Skeletal muscle satellite cell (primary cell): ENCODE results near the gene TMEM131.

Experiments used
- H3K27me3 ChIP-seq: 2 replicates; pipeline ENCODE4 v1.7.0; 2013; ENCODE audit warnings: low read length; ENCODE audit not compliant: control insufficient read depth, insufficient read depth
- H3K36me3 ChIP-seq: 2 replicates; pipeline ENCODE4 v1.7.0; 2013; ENCODE audit warnings: mild to moderate bottlenecking, control low read depth, low read length; ENCODE audit not compliant: insufficient read depth
- H3K4me1 ChIP-seq: 2 replicates; pipeline ENCODE4 v1.7.0; 2013; ENCODE audit warnings: low read length; ENCODE audit not compliant: control insufficient read depth, insufficient read depth
- H3K4me2 ChIP-seq: 2 replicates; pipeline ENCODE4 v1.7.0; 2013; ENCODE audit warnings: mild to moderate bottlenecking, low read length
- H3K4me3 ChIP-seq: 2 replicates; pipeline ENCODE4 v1.7.0; 2013; ENCODE audit warnings: low read length
- H3K9ac ChIP-seq: 2 replicates; pipeline ENCODE4 v1.7.0; 2013; ENCODE audit warnings: mild to moderate bottlenecking, low read depth, low read length, moderate library complexity
- H3K9me3 ChIP-seq: replicated peaks from 2 replicates; pipeline ENCODE4 v1.7.0; 2013; ENCODE audit warnings: mild to moderate bottlenecking, control low read depth, low read length

TMEM131 gene

DNA sequence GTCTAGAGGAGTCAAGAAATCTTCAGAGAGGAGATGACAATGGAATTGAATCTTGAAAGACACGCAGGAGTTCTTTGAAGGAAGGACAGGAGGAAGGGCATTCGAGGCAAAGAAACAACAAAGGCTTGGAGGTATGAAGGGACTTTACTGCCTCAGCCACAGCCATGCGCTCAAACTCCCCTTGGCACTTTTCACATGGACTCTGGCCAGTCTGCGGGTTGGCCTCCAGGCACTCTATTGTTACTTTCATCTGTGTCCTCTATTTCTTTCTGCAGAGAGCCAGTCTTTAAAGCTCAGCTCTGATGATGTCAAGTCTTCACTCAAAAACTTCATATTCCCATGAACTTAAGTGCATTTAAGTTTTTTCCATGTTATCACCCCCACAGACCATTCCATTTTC, 186.9 kb downstream of the TMEM131 start:
- Histone ChIP-seq H3K27me3 (no peaks in the 10 kb centered on the region), H3K9ac (no peak overlapping the region), H3K4me1 (no peaks in the 10 kb centered on the region), H3K9me3 (no peaks in the 10 kb centered on the region), H3K4me3 (no peak overlapping the region), H3K4me2 (no peak overlapping the region), H3K36me3 (peaks cover 41% of the 10 kb centered on the region)

DNA sequence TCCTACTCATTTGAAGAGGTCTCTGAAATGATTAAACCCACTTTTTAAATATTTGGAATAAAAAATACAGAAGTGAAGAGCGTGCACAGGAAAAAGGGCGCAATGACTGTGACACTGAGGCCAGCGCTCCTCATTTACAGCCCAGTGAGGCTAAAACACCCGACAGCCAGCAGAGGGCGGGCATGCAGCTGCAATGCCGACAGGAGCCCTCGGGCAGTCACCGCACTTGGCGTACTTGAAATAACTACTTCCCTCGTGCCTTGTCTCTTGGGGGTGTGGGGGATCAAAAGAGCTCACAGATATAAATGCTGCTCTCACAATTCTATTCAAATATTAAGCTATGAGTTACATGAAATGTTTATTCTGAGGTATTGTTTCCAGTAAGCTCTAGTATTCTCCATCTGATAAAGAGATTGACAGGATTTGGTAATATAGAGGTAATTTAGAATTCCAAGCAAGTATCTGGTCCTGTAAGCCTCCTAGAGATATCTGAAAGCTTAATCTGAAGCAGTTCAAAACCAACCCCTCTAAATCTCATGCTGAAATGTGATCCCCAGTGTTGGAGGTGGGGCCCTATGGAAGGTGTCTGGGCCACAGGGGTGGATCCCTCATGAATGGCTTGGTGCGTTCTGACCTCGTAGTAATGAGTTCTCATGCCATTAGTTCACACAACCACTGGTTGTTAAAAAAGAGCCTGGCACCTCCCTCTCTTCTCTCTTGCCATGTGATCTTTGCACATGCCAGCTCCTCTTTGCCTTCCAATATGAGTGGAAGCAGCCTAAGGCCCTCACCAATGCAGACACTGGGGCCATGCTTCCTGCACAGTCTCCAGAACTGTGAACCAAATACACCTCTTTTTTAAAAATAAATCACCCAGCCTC, 188.8 kb downstream of the TMEM131 start:
- Histone ChIP-seq H3K27me3 (no peaks in the 10 kb centered on the region), H3K4me1 (no peaks in the 10 kb centered on the region), H3K9ac (no peak overlapping the region), H3K4me3 (no peak overlapping the region), H3K9me3 (no peaks in the 10 kb centered on the region), H3K4me2 (no peak overlapping the region), H3K36me3 (peaks cover 25% of the 10 kb centered on the region)

DNA sequence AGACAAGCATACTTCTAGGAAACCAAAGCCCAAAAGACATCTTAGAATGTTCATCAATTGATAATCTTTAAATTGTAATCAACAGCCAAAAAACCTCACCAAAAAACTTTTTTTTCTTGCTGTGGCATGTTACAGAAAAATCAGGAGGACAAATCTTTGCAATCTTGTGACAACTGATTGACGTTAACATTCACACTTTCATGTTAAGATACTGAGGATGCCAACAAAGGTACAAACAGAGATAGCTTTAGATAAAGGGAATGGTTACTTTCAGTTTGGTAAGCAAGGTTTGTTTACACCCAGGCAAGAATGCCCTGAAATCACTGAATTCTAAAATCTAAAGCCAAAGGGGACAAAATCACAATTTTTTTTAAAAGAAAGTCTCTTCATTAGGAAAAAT, 190.0 kb downstream of the TMEM131 start:
- H3K9me3 ChIP-seq: no peaks in the 10 kb centered on the region
- no peak overlapping the region for H3K4me2 ChIP-seq
- H3K4me1 ChIP-seq: no peaks in the 10 kb centered on the region
- H3K4me3 ChIP-seq: no peak overlapping the region
- peaks cover 24% of the 10 kb centered on the region for H3K36me3 ChIP-seq
- H3K9ac ChIP-seq: no peak overlapping the region
- H3K27me3 ChIP-seq: no peaks in the 10 kb centered on the region

DNA sequence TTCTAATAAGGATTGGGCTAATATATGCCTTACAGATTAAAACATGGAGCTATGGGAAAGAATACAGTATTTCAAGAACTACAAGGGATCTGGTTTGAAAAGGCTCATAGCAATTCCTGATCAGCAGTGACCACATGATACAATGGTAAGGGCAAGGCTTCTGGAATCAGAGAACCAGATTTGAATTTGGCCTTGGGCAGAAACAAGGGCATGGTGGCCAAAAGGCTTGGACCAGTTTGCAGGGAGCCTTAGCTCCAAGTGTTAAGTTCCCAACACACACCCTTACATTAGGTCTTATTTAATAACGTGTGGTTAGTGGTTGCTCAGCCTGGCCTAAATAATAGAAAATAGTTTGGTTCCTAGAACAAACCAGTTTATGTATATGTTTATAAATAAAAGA, 194.7 kb downstream of the TMEM131 start:
- no peaks in the 10 kb centered on the region for H3K27me3 ChIP-seq
- no peak overlapping the region for H3K4me2 ChIP-seq
- H3K36me3 ChIP-seq: peaks cover 26% of the 10 kb centered on the region
- H3K9me3 ChIP-seq: no peaks in the 10 kb centered on the region
- H3K4me3 ChIP-seq: no peak overlapping the region
- no peaks in the 10 kb centered on the region for H3K4me1 ChIP-seq
- no peak overlapping the region for H3K9ac ChIP-seq

DNA sequence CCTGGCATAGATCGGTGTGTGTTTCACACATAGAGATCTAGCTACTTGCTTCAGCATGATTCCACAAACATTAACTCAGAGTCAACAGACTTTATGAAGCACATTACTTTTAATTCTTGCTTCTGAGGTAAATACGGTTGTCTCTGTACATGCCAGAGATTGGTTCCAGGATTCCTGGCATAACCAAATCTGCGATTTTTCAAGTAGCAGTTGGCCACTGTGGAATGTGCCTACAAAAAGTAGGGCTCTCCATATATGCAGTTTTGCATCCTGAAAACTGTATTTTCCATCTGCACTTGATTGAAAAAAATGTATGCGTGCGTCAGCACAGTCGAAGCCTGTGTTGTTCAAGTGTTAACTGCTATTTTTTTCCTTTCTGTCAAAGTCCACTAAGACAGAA, 197.3 kb downstream of the TMEM131 start:
- no peaks in the 10 kb centered on the region for H3K9me3 ChIP-seq
- H3K4me3 ChIP-seq: no peak overlapping the region
- H3K4me1 ChIP-seq: no peaks in the 10 kb centered on the region
- no peak overlapping the region for H3K9ac ChIP-seq
- no peak overlapping the region for H3K4me2 ChIP-seq
- H3K27me3 ChIP-seq: no peaks in the 10 kb centered on the region
- peaks cover 28% of the 10 kb centered on the region for H3K36me3 ChIP-seq

DNA sequence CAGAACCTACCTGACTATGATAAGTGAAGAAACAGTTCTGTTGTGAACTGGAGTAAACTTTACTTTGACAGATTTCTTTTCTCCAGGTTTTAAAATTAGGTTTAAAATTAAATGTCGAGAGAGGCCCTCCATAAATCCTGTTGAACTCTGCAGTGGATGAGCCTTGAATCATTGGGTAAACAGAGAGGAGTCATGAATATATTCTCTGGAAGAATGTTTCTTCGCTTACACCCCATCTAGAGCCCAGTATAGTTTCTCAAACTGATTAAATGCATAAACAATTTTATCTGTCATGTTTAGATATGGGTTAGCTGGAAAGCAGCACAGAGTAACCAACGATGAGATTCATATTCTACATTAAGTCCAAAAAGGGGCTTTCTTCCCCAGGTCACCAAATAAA, 198.4 kb downstream of the TMEM131 start:
- H3K4me3 ChIP-seq: no peak overlapping the region
- no peaks in the 10 kb centered on the region for H3K27me3 ChIP-seq
- H3K9ac ChIP-seq: no peak overlapping the region
- peaks cover 39% of the 10 kb centered on the region for H3K36me3 ChIP-seq
- no peaks in the 10 kb centered on the region for H3K4me1 ChIP-seq
- no peak overlapping the region for H3K4me2 ChIP-seq
- H3K9me3 ChIP-seq: no peaks in the 10 kb centered on the region

DNA sequence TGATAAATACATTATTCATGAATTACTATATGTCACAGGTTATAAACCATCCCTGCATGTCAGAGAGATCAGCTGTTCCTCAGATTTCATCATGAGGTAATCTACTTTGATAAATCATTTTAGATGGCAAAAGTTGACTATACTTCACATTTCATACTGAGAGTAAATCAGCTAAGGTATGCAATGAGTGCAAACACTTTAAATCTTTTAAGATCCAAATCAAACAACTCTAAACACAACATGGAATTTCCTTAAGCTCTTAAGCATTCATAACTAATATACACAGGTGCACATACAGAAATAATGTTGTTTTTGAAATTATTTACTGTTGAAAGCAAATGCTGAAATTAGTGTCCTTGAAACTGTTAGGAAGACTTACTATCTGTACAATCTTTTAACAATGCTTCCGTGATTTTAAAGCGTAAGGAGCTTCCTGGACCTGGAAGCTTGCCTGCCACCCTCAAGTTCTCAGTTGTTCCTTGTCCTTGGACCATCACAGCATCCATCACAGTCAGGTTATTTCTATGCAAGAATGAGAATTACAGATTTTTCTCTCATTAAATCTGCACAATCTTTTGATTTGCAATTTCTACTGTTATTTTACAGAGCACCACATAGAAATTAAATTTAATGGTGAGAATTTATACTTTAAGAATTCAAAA, 199.2 kb downstream of the TMEM131 start:
- Histone ChIP-seq H3K9me3 (no peaks in the 10 kb centered on the region), H3K9ac (no peak overlapping the region), H3K36me3 (peaks cover 45% of the 10 kb centered on the region), H3K4me3 (no peak overlapping the region), H3K27me3 (no peaks in the 10 kb centered on the region), H3K4me2 (no peak overlapping the region), H3K4me1 (no peaks in the 10 kb centered on the region)

DNA sequence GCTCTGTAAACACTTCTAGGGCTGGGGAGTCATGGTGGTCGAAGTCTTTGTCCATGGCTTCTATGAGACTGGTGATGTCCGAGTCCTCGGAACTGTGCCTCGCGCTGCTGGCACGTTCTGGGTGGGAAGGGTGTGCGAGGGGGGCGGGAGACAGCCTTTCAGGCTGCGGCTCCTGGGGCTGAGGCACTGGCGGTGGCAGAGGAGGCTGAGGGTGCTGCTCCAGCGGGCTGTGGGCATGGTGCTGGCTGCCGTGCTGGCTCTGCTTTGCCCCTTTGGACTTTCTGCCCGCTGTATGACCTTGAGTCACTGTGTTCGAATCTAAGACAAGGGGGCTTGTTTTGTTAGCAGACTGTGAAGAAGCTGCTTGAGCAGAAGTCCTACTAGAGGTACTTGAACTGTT, 203.3 kb downstream of the TMEM131 start:
- Histone ChIP-seq H3K4me3 (no peak overlapping the region), H3K9me3 (no peaks in the 10 kb centered on the region), H3K4me1 (no peaks in the 10 kb centered on the region), H3K27me3 (no peaks in the 10 kb centered on the region), H3K9ac (no peak overlapping the region), H3K36me3 (peaks cover 31% of the 10 kb centered on the region), H3K4me2 (no peak overlapping the region)

DNA sequence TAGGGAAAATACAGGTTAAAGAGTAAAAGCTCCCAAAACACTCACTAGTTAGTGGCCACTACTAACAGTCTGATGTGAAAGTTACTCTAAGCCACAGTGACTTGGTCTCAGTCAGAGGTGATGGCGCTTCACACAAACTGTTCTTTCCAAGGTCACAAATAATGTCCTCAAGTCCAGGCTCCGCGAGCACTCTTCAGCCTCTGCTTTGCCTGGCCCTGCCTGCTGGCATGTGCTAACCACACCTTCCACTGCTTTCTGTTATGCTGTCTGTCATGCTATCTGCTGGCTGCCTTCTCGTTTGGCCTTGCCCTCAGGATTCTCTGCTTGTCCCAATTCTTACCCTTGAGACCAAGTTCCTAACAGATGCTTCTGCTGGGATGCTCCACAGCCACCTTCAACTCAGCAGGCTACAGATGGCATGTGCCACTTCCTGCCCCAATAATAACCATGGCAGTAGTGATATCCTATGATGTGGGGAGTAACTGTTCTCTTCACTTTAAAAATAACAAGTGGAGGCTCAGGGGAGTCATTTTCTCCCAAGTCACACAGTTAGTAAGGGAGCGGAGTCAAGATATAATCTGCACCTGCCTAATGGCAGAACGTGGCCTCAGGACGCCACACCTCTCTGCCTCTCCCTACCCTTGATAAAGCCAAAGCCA, 206.6 kb downstream of the TMEM131 start:
- Histone ChIP-seq H3K9me3 (no peaks in the 10 kb centered on the region), H3K4me1 (no peaks in the 10 kb centered on the region), H3K4me2 (no peak overlapping the region), H3K36me3 (peaks cover 26% of the 10 kb centered on the region), H3K4me3 (no peak overlapping the region), H3K27me3 (no peaks in the 10 kb centered on the region), H3K9ac (no peak overlapping the region)

DNA sequence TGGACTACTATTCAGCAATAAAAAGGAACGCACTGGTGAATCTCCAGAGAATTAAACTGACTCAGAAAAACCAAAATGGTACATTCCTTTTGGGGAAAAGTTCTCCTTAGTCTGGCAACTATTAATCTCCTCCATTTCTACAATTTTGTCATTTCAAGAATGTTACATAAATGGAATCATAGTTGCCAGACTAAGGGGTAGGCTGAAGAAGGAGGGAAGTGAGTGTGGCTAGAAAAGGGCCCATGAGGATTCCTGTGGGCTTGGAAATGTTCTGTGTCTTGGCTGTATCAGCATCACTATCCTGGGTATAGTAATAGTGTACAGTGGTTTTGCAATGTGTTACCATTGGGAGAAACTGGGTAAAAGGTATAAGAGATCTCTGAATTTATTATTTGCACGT, 209.9 kb downstream of the TMEM131 start:
- peaks cover 3% of the 10 kb centered on the region for H3K36me3 ChIP-seq
- H3K9me3 ChIP-seq: no peaks in the 10 kb centered on the region
- H3K4me3 ChIP-seq: no peak overlapping the region
- H3K27me3 ChIP-seq: no peaks in the 10 kb centered on the region
- H3K4me2 ChIP-seq: no peak overlapping the region
- no peak overlapping the region for H3K9ac ChIP-seq
- no peaks in the 10 kb centered on the region for H3K4me1 ChIP-seq

DNA sequence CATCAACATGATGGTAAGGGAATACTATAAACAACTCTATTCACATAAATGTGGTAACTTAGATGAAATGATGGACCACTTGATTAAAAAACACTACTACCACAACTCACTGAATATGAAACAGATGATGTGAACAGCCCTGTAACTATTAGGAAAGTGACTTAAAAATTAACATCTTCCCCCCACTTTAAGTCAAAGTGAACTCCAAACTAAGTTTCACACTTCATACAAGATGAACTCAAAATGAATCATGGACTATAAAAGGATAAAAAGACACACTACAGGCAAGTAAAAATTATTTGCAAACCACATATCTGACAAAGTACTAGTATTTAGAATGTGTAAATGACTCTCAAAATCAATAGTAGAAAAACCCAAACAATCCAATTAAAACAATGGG, 210.8 kb downstream of the TMEM131 start:
- peaks cover 3% of the 10 kb centered on the region for H3K36me3 ChIP-seq
- H3K4me3 ChIP-seq: no peak overlapping the region
- H3K9me3 ChIP-seq: no peaks in the 10 kb centered on the region
- no peaks in the 10 kb centered on the region for H3K27me3 ChIP-seq
- H3K4me1 ChIP-seq: no peaks in the 10 kb centered on the region
- no peak overlapping the region for H3K9ac ChIP-seq
- H3K4me2 ChIP-seq: no peak overlapping the region
